Suprapubic skin (tissue), 4 donors: ENCODE measurements around the gene ACE.

ENCODE experiments used
- CTCF ChIP-seq, 2 donors: fragments of 200-600 bp in 1 of 2; fragments of 450-650 bp in 1 of 2; sonication (generic) in 1 of 2; IDR thresholded peaks; one replicate each; pipeline ENCODE4 v1.5.1; 2016 to 2019; ENCODE audit warnings: antibody characterized with exemption in 2 of 2, mild to moderate bottlenecking in 1 of 2, moderate library complexity in 1 of 2
- POLR2A ChIP-seq, 2 donors: fragments of 450-650 bp; IDR thresholded peaks; one replicate each; pipeline ENCODE4 v1.6.1; 2017; ENCODE audit warnings: antibody characterized with exemption in 2 of 2, mild to moderate bottlenecking in 2 of 2, moderate library complexity in 2 of 2
- POLR2AphosphoS5 ChIP-seq, 3 donors: sonication (generic); formaldehyde crosslinking; IDR thresholded peaks; one replicate each; pipeline ENCODE4 v1.6.1; 2017; ENCODE audit warnings: antibody characterized with exemption in 3 of 3

GRCh38 chr17:63488851-63489250 lies 12.0 kb downstream of the ACE start:
- TF ChIP-seq CTCF (IDR thresholded peaks at IDR 0.05) (no peak), POLR2AphosphoS5 (IDR thresholded peaks at IDR 0.05) (no peak), POLR2A (IDR thresholded peaks at IDR 0.05) (no peak)
